HCT116 (cell line): ENCODE measurements around the gene PLXDC1. TPM values are rescaled to one million over a fixed set of nuclear protein-coding genes. Genes with fewer than 3 reads are reported as not detected.

Source experiments
- ATAC-seq: fragments of 200-7000 bp; cut with Tn5 transposase; 2 replicates; pipeline ENCODE4 v1.9.1; 2020; ENCODE audit warnings: mild to moderate bottlenecking, moderate library complexity
- BruUV-seq: library from RNA; stranded (reverse); fragments of 400-500 nt; replicated peaks from 2 replicates; lab custom pipeline; 2021; lab: Mats Ljungman, UMichigan
- CTCF ChIA-PET: fragments of 300-600 bp; sonication (Branson Sonifier 250); formaldehyde crosslinking; loops from one replicate; lab custom pipeline; 2021; ENCODE audit warnings: antibody characterized with exemption; lab: Charles Lee
- POLR2A ChIA-PET: fragments of 300-600, 350-600 bp; sonication (Branson Sonifier 250); formaldehyde crosslinking; loops from one replicate; lab custom pipeline; 2021; ENCODE audit warnings: antibody characterized with exemption; lab: Charles Lee
- RAD21 ChIA-PET, 2 experiments: fragments of 300-600 bp; sonication (Branson Sonifier 250); formaldehyde crosslinking; loops; one replicate each; lab custom pipeline; 2023; ENCODE audit warnings: low total read pairs in 2 of 2; ENCODE audit not compliant: uncharacterized antibody in 2 of 2, unreplicated experiment in 2 of 2, low non-redundant PET in 1 of 2; lab: Charles Lee
- DNase-seq: peaks from one replicate; pipeline ENCODE4 v3.0.0-alpha.2; 2010; ENCODE audit warnings: low read depth, low spot score
- H2AFZ ChIP-seq: fragments of 200-600 bp; shearing (Covaris generic), sonication (generic); 2 replicates; pipeline ENCODE4 v1.6.1; 2017; ENCODE audit warnings: low read depth, mixed run types, mixed read lengths, antibody characterized with exemption, low read length; ENCODE audit not compliant: poor library complexity, severe bottlenecking
- H3K27ac ChIP-seq: 2 replicates; pipeline ENCODE4 v1.5.1; 2012; ENCODE audit warnings: low read depth, low read length
- H3K27me3 ChIP-seq: fragments of 200-600 bp; sonication (generic); 2 replicates; pipeline ENCODE4 v1.6.1; 2016; ENCODE audit warnings: mixed run types, low read length, mixed read lengths; ENCODE audit not compliant: insufficient read depth
- H3K36me3 ChIP-seq, 2 experiments: fragments of 200-500 bp in 1 of 2; fragments of 200-600 bp in 1 of 2; sonication (Bioruptor generic) in 1 of 2; sonication (generic) in 1 of 2; 2 replicates each; pipeline versions ENCODE4 v1.5.1 to v1.6.1; 2014 to 2016; ENCODE audit warnings: low read length in 2 of 2, inconsistent platforms in 1 of 2, mixed read lengths in 1 of 2, mixed run types in 1 of 2; ENCODE audit not compliant: insufficient read depth in 2 of 2, control insufficient read depth in 1 of 2
- H3K4me1 ChIP-seq, 2 experiments: fragments of 200-600 bp in 1 of 2; sonication (generic) in 1 of 2; 2 replicates each; pipeline versions ENCODE4 v1.5.1 to v1.6.1; 2012 to 2017; ENCODE audit warnings: low read length in 2 of 2, inconsistent platforms in 1 of 2, mild to moderate bottlenecking in 1 of 2, mixed read lengths in 1 of 2, mixed run types in 1 of 2, moderate library complexity in 1 of 2; ENCODE audit not compliant: insufficient read depth in 2 of 2, control insufficient read depth in 1 of 2
- H3K4me2 ChIP-seq: fragments of 200-600 bp; sonication (generic); 2 replicates; pipeline ENCODE4 v1.6.1; 2017; ENCODE audit warnings: mixed run types, low read length, mixed read lengths
- H3K4me3 ChIP-seq, 2 experiments: fragments of 200-600 bp in 1 of 2; sonication (generic) in 1 of 2; replicated peaks in 1 of 2; 2 replicates each; pipeline ENCODE4 v1.5.1; 2011 to 2016; ENCODE audit warnings: low read length in 2 of 2, control low read depth in 1 of 2, low read depth in 1 of 2, mild to moderate bottlenecking in 1 of 2, mixed read lengths in 1 of 2, mixed run types in 1 of 2
- H3K79me2 ChIP-seq: fragments of 200-600 bp; sonication (generic); 2 replicates; pipeline ENCODE4 v1.6.1; 2017; ENCODE audit warnings: mild to moderate bottlenecking, mixed run types, low read length, moderate library complexity, mixed read lengths; ENCODE audit not compliant: insufficient read depth
- H3K9ac ChIP-seq: fragments of 200-600 bp; sonication (generic); 2 replicates; pipeline ENCODE4 v1.6.1; 2016; ENCODE audit warnings: low read length, mixed read lengths
- H3K9me2 ChIP-seq: fragments of 200-600 bp; sonication (generic), shearing (Covaris generic); 2 replicates; pipeline ENCODE4 v1.6.1; 2017; ENCODE audit warnings: mixed run types, mild to moderate bottlenecking, moderate library complexity; ENCODE audit not compliant: insufficient read depth
- H3K9me3 ChIP-seq, 2 experiments: fragments of 200-500 bp in 1 of 2; fragments of 200-600 bp in 1 of 2; sonication (Bioruptor generic) in 1 of 2; sonication (generic) in 1 of 2; 2 replicates each; pipeline ENCODE4 v1.6.1; 2014 to 2017; ENCODE audit warnings: low read length in 2 of 2, mixed read lengths in 2 of 2, inconsistent platforms in 1 of 2, low read depth in 1 of 2, mild to moderate bottlenecking in 1 of 2, mixed run types in 1 of 2, moderate library complexity in 1 of 2; ENCODE audit not compliant: control insufficient read depth in 1 of 2, insufficient read depth in 1 of 2
- H4K20me1 ChIP-seq: fragments of 200-600 bp; sonication (generic), shearing (Covaris generic); 2 replicates; pipeline ENCODE4 v1.6.1; 2017; ENCODE audit warnings: mixed run types, mild to moderate bottlenecking, moderate library complexity; ENCODE audit not compliant: insufficient read depth
- ATF3 ChIP-seq: IDR thresholded peaks from 2 replicates; pipeline ENCODE4 v1.6.1; 2012
- CEBPB ChIP-seq: IDR thresholded peaks from 2 replicates; pipeline ENCODE4 v1.6.1; 2012; ENCODE audit warnings: low read depth
- CTCF ChIP-seq, 3 experiments: fragments of 200-600 bp in 1 of 3; sonication (generic) in 1 of 3; IDR thresholded peaks in 2 of 3; conservative IDR thresholded peaks in 1 of 3; 2 replicates each; pipeline ENCODE4 v1.5.1; 2012 to 2017; ENCODE audit warnings: low read depth in 2 of 3, low read length in 2 of 3, antibody characterized with exemption in 1 of 3, borderline replicate concordance in 1 of 3, control low read depth in 1 of 3, mild to moderate bottlenecking in 1 of 3, mixed read lengths in 1 of 3, mixed run types in 1 of 3, moderate library complexity in 1 of 3; ENCODE audit not compliant: insufficient read depth in 1 of 3
- EZH2 ChIP-seq: fragments of 200-600 bp; sonication (generic); IDR thresholded peaks from 2 replicates; pipeline ENCODE4 v1.6.1; 2017; ENCODE audit warnings: antibody characterized with exemption, mixed run types
- JUND ChIP-seq: IDR thresholded peaks from 2 replicates; pipeline ENCODE4 v1.6.1; 2012
- MAX ChIP-seq: IDR thresholded peaks from 2 replicates; pipeline ENCODE4 v1.6.1; 2012
- POLR2A ChIP-seq: IDR thresholded peaks from 2 replicates; pipeline ENCODE4 v1.7.0; 2011; ENCODE audit warnings: borderline replicate concordance; ENCODE audit not compliant: insufficient read depth, insufficient read length; ENCODE audit errors: extremely low read depth
- POLR2AphosphoS5 ChIP-seq: IDR thresholded peaks from 2 replicates; pipeline ENCODE4 v1.6.1; 2011; ENCODE audit warnings: mild to moderate bottlenecking, low read depth, low read length, moderate library complexity
- SIN3A ChIP-seq: IDR thresholded peaks from 2 replicates; pipeline ENCODE4 v1.6.1; 2012; ENCODE audit warnings: low read depth
- SRF ChIP-seq: IDR thresholded peaks from 2 replicates; pipeline ENCODE4 v1.6.1; 2012; ENCODE audit warnings: low read depth
- YY1 ChIP-seq: IDR thresholded peaks from 2 replicates; pipeline ENCODE4 v1.6.1; 2011; ENCODE audit warnings: low read length, low read depth, moderate library complexity, mild to moderate bottlenecking; ENCODE audit not compliant: insufficient replicate concordance; ENCODE audit errors: extremely low read depth
- ZFX ChIP-seq: fragments of 450-650 bp; IDR thresholded peaks from 2 replicates; pipeline ENCODE4 v1.6.1; 2017
- ZNF274 ChIP-seq: fragments of 200-500 bp; sonication (Bioruptor generic); IDR thresholded peaks from 2 replicates; pipeline ENCODE4 v1.6.1; 2014; ENCODE audit warnings: mild to moderate bottlenecking, low read depth, low read length, inconsistent platforms
- intact Hi-C: fragments of 100-400 bp; cut with micrococcal nuclease; formaldehyde crosslinking; loops from 2 replicates; pipeline ENCODE4 v1.10.0; 2022
- total RNA-seq: library from RNA; stranded (reverse); gene quantifications from one replicate; pipeline ENCODE4 v1.2.1, GENCODE V29; 2021; ENCODE audit not compliant: unreplicated experiment

Gene PLXDC1
- total RNA-seq, 1 experiment from 2014 or later, result 1.8 TPM

- H3K4me1 ChIP-seq, result peaks cover 5 to 6% of the 10 kb centered on the region in 2 experiments
- H3K27me3 ChIP-seq, result no peaks in the 10 kb centered on the region
- intact Hi-C loops, result no loop called here
- H3K9me3 ChIP-seq, result no peaks in the 10 kb centered on the region
- no peaks in the 10 kb centered on the region for H3K36me3 ChIP-seq
- DNase-seq (no peak), ATAC-seq (no peak)
- no peaks in the 10 kb centered on the region for H3K9me2 ChIP-seq
- H2AFZ ChIP-seq, result no peak overlapping the region
- no peaks in the 10 kb centered on the region for H3K79me2 ChIP-seq
- no peak overlapping the region for H3K27ac ChIP-seq
- ChIA-PET CTCF (interaction anchor here (5.5 kb wide), 1 partner anchor 164 kb away, joined by 28 read pairs; no protein-coding TSS in a partner anchor), POLR2A (interaction anchor here (0.9 to 1.0 kb wide), 2 partner anchors 52 to 171 kb away, joined by 3 to 4 read pairs; no protein-coding TSS in a partner anchor), RAD21 (no interaction called here)
- no peak overlapping the region for H3K4me3 ChIP-seq
- no peak for TF ChIP-seq SRF
- no peak for TF ChIP-seq CEBPB
- no peak for TF ChIP-seq POLR2AphosphoS5
- TF ChIP-seq POLR2A, result no peak
- no peak for TF ChIP-seq YY1
- TF ChIP-seq SIN3A, result no peak
- no peak for TF ChIP-seq ATF3
- TF ChIP-seq EZH2, result no peak
- TF ChIP-seq CTCF (IDR thresholded peaks at IDR 0.05 in 2 of 3, conservative IDR thresholded peaks at IDR 0.05 in 1 of 3; ENCODE audit: borderline replicate concordance in 1 of 3, insufficient read depth in 1 of 3, low read depth in 2 of 3, low read length in 2 of 3), result no peak
- no peak for TF ChIP-seq MAX
- TF ChIP-seq ZNF274, result no peak
- TF ChIP-seq ZFX, result no peak
- TF ChIP-seq JUND, result no peak
- BruUV-seq, result no TSS peak
- H3K4me2 ChIP-seq, result no peak overlapping the region
- H4K20me1 ChIP-seq, result no peaks in the 10 kb centered on the region
- H3K9ac ChIP-seq, result no peak overlapping the region
Measured at GRCh38 chr17:39147221-39148185, 3.9 kb downstream of the PLXDC1 start.
